Hepatocyte (in vitro differentiated cells): ENCODE data around the gene VILL.

Experiments used
- EZH2 ChIP-seq: fragments of 200-600 bp; sonication (generic); IDR thresholded peaks from 2 replicates; pipeline ENCODE4 v1.6.1; 2016; ENCODE audit warnings: antibody characterized with exemption, mild to moderate bottlenecking, borderline replicate concordance
- TF ChIP-seq, protein P1 (sequence below): fragments of 200-600 bp; sonication (generic); IDR thresholded peaks from 2 replicates; pipeline ENCODE4 v1.5.1; 2016; ENCODE audit warnings: antibody characterized with exemption, mild to moderate bottlenecking; ENCODE audit not compliant: poor library complexity

DNA sequence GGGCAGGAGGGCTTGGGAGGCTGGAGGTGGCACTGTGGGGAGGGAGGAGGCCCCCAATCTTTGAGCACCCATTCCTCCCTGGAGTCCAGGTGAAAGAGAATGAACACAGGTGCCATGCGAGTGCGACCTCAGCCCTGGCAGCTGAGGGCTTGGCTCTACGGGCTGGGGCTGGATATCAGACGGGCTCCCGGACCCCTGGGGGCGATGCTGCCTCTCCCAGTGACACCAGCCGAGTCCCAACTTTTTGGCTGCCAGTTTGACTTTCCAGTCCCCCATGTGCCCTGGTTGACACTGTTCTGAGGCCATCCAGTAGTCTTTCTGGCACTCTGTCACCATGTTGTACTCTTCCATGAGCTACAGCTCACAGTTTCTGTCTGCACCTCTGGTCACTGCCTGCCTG is 1.2 kb downstream of the VILL start:
- TF ChIP-seq, protein P1, sequence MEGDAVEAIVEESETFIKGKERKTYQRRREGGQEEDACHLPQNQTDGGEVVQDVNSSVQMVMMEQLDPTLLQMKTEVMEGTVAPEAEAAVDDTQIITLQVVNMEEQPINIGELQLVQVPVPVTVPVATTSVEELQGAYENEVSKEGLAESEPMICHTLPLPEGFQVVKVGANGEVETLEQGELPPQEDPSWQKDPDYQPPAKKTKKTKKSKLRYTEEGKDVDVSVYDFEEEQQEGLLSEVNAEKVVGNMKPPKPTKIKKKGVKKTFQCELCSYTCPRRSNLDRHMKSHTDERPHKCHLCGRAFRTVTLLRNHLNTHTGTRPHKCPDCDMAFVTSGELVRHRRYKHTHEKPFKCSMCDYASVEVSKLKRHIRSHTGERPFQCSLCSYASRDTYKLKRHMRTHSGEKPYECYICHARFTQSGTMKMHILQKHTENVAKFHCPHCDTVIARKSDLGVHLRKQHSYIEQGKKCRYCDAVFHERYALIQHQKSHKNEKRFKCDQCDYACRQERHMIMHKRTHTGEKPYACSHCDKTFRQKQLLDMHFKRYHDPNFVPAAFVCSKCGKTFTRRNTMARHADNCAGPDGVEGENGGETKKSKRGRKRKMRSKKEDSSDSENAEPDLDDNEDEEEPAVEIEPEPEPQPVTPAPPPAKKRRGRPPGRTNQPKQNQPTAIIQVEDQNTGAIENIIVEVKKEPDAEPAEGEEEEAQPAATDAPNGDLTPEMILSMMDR = no peak
- no peak for TF ChIP-seq EZH2
